Kidney epithelial cell (primary cell): ENCODE data around the gene ZFAND6. TPM values are rescaled to one million over a fixed set of nuclear protein-coding genes. Genes with fewer than 3 reads are reported as not detected.

Experiments
- DNase-seq: peaks from one replicate; pipeline ENCODE4 v3.0.0-alpha.2; 2010; ENCODE audit warnings: low read depth
- H3K27me3 ChIP-seq: 2 replicates; pipeline ENCODE4 v1.6.0; 2011; ENCODE audit warnings: low read length; ENCODE audit not compliant: control insufficient read depth, insufficient read depth
- H3K36me3 ChIP-seq: 2 replicates; pipeline ENCODE4 v1.5.1; 2011; ENCODE audit warnings: low read length; ENCODE audit not compliant: control insufficient read depth, insufficient read depth
- H3K4me3 ChIP-seq: 2 replicates; pipeline ENCODE4 v1.5.1; 2011; ENCODE audit warnings: low read depth, mild to moderate bottlenecking, control low read depth, low read length
- CTCF ChIP-seq: IDR thresholded peaks from 2 replicates; pipeline ENCODE4 v1.5.1; 2011; ENCODE audit warnings: mild to moderate bottlenecking, moderate library complexity, low read length, control low read depth, inconsistent platforms; ENCODE audit not compliant: insufficient read depth, poor library complexity, severe bottlenecking
- total RNA-seq: library from RNA; depleted of rRNA; stranded (reverse); fragments of >200 nt; gene quantifications from 2 replicates; pipeline ENCODE4 v1.2.3, GENCODE V29; 2015

ZFAND6 gene
- total RNA-seq, 1 donor from 2014 or later = 114 TPM

- H3K27me3 ChIP-seq = no peaks in the 10 kb centered on the region
- H3K4me3 ChIP-seq = no peak overlapping the region
- TF ChIP-seq CTCF = no peak
- no peaks in the 10 kb centered on the region for H3K36me3 ChIP-seq
- no peak for DNase-seq
These were observed 30.6 kb downstream of the ZFAND6 start for GRCh38 chr15:80090041-80090440.

GRCh38 chr15:80090879-80091503 is 31.5 kb downstream of the ZFAND6 start:
- H3K4me3 ChIP-seq = no peak overlapping the region
- DNase-seq = no peak
- H3K36me3 ChIP-seq = no peaks in the 10 kb centered on the region
- TF ChIP-seq CTCF = peak; percentile 41
- no peaks in the 10 kb centered on the region for H3K27me3 ChIP-seq

DNA sequence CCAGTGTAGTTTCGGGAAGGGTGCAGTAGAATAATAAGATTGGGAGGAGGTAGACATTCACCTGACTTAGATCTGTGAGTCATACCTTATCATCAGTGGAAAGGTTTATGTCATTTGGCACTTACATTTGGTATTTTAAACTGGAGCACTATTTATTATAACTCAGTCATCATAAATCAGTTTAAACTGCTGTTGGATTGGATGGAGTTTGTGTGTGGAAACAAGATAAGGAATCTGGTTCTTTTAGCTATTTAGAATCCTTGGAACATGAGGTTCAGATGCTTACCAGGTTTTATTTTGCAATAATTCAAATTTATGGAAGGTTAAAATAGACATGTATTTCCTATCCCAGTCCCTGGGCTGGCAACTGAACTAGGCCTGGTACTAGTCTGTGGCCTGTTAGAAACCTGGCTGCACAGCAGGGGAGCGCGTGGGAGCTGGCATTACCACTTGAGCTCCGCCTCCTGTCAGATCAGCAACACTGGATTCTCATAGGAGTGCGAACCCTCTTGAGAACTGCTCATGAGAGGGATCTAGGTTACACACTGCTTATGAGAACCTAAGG is 34.5 kb downstream of the ZFAND6 start:
- no peak for TF ChIP-seq CTCF
- Histone ChIP-seq H3K4me3 (no peak overlapping the region), H3K36me3 (no peaks in the 10 kb centered on the region), H3K27me3 (no peaks in the 10 kb centered on the region)
- DNase-seq = no peak

GRCh38 chr15:80095511-80095910 is 36.0 kb downstream of the ZFAND6 start:
- H3K36me3 ChIP-seq = no peaks in the 10 kb centered on the region
- no peak for TF ChIP-seq CTCF
- DNase-seq = no peak
- no peaks in the 10 kb centered on the region for H3K27me3 ChIP-seq
- no peak overlapping the region for H3K4me3 ChIP-seq

GRCh38 chr15:80095969-80096368 is 36.5 kb downstream of the ZFAND6 start:
- H3K27me3 ChIP-seq = no peaks in the 10 kb centered on the region
- no peak for DNase-seq
- H3K4me3 ChIP-seq = no peak overlapping the region
- no peaks in the 10 kb centered on the region for H3K36me3 ChIP-seq
- no peak for TF ChIP-seq CTCF

GRCh38 chr15:80098341-80098740 is 38.9 kb downstream of the ZFAND6 start:
- DNase-seq = no peak
- H3K27me3 ChIP-seq = no peaks in the 10 kb centered on the region
- H3K36me3 ChIP-seq = no peaks in the 10 kb centered on the region
- H3K4me3 ChIP-seq = no peak overlapping the region
- no peak for TF ChIP-seq CTCF
